GM04503 (cell line): ENCODE results near the gene CAV2.

Source experiments
- DNase-seq: peaks from one replicate; pipeline ENCODE4 v3.0.0-alpha.2; 2012; ENCODE audit warnings: low read depth

CAV2 gene

GRCh38 chr7:116524609-116525297 lies 25.2 kb downstream of the CAV2 start, which contains the start of gene CAV1:
TSS of gene CAV1 (plus strand) at chr7:116525036. CDS start at chr7:116525063, 27 bp downstream.
- DNase-seq: peak; percentile 88

DNA sequence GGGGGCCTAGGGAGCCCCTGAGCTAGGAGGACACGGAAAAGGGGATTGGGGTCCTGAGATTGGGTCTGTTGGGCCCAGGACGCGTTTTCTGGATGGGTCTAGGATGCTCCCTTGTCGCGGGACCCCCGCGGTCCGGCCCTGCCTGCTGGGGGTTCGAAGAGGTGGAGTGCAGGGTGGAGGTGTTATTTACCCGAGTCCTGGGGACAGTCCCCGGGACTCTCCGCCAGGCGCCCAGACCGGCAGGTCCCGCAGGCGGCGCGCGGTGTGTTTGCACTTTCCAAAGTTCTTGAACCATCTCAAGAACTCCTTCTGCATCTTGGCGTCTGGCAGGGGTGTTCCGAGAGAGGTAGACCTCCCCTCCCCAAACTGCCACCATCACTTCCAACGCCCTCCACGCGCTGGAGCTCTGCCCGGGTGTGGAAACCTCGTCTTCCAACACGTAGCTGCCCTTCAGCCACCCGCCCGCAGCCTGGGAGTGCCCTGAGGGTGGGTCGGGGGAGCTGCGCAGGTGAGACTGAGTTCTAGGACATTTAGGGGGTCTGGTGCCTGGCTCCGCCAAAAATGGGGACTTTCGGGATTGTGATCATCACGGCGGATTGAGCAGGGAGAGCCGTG lies 25.9 kb downstream of the CAV2 start:
- DNase-seq: no peak

DNA sequence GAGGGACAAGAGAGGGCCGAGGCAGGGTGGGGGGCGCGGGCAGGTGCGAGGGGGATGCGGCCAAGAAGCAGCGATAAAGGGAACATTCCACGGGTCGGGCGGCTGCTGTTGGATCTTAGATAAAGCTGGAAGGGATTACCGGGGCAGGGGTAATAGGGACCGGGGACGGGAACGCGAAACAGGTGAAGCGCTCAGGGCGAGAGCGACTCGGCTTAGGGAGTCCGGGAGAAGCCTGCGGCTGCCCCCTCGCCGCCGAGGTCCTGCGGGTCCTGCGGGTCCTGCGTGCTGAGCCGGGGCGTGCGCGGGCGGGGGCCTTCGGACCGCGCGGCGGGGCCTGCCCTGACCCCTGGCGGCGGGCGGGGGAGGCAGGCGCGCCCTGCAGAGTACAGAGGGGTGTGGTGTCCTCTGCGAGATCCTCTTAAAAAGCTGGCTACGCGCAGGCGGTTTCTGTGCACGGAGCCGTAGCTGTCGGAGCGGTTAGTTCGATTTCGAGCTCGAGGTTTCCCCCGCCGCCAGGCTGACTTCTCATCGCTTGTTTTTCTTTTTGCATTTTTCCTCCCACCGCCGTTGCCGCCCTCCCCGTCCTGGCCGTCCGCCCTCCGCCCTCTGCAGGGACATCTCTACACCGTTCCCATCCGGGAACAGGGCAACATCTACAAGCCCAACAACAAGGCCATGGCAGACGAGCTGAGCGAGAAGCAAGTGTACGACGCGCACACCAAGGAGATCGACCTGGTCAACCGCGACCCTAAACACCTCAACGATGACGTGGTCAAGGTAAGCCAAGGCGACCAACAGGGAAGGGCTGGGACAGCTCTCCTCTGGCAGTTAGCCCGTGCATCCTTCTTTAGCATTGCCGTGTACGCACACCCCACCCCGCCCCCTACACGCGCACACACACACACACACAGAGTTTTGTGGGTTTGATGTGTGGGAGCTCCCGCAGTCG lies 26.6 kb downstream of the CAV2 start:
- no peak for DNase-seq

GRCh38 chr7:116526897-116527296 lies 27.4 kb downstream of the CAV2 start:
- DNase-seq: no peak

DNA sequence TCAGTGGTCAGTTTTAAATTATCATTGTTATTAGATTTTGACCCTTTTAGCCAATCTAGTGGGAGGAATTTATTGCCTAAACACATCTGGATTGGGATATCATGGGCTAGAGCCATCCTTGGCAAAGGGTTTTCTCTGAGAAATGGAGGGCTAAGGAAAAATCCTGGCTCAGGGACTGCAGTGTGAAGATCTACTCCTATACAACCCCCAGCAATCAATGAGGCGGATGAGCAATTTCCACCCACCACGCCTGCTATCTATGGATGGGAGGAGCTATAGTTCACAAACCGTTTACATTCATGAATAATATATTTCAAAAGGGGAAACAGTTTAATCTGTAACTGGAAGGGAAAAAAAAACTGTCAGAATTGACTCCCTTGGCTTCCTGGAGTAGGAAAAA lies 28.0 kb downstream of the CAV2 start:
- no peak for DNase-seq

- DNase-seq: peak; percentile 94
Observed at GRCh38 chr7:116528008-116528789, 28.7 kb downstream of the CAV2 start.

DNA sequence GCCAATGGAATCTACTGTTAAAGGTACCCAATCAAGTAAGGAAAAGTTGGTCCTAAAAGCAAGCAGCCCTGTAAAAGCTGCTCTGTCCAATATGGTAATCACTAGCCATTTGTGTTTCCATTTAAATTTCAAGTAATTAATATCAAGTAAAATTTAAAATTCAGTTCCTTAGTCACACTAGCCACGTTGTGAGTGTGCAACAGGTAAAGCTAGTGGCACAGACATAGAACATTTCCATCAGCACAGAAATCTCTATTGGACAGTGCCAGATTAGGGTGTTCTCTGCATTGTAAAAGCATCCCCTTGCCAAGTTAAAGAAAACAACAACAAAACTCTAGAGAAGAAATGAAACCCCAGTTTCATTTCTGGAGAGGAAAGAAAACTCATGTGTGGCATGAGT lies 29.7 kb downstream of the CAV2 start:
- DNase-seq: no peak

DNA sequence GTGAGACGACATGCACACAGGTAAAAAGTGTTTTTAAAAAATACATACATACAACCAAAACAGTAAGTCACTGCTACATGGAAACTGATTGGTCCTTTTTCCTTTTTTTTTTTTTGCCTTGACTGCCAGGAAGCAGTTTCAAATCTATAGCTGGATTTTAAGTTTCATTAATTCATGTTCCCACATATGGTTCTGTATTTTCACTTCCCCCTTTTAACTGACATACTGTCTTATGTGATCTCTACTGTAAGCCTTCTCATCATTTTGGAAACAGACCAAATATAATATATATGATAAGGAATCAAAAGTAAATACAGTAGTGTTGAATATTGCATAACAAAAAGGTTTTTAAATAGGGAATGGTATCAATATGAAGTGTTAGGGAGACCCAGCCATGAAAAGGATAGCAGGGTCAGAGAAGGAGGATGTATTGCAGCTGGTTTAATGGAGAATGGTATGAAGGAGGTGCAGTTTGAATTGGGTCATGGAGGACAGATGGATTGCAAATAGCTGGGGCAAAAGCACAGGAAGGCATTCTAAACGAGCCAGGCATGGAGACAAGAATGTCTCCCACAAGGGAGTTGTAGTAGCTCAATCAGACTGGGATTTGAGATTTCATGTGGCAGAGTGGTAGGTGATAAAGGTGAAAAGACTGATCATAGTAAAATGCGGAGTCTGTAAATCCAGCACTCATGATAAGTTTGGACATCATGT lies 30.7 kb downstream of the CAV2 start:
- DNase-seq: no peak

- DNase-seq: no peak
Observed at GRCh38 chr7:116532102-116532688, 32.7 kb downstream of the CAV2 start.

DNA sequence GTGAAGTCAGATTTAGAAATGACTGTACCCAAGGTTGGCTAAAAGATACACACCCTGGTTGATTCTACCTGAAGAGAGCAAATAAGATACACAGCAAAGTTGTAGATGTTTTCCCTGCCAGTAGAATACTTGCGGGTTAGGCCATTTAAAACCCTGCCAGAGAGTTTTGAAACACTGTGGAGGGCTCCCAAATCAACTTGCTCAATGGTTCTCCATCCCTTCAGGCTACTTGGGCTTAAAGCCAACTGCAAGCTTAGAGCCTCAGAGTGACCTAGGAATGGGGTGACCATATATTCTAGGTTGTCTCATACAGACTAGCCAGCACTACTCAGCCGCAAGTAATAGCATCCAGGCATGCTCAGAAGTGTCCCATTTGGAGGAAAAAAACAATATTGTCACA lies 35.3 kb downstream of the CAV2 start:
- peak; percentile 71 for DNase-seq

DNA sequence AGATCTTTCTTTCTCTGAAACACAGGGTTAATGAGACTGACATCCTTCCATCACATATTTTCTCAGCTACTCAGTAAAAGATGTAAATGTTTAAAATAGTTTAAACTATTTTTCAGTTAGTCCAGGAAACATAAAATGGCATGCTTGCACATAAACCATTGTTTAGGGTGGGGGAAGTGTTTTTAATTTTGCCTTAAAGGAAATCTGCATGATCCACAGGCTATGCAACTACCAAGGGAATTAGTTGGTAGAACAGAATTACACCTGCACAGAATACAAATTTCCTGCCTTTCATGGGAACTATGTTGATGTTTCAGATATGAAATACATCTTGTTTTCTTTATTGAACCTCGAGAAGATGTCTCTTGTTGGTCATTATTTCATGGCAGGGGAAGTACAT lies 35.9 kb downstream of the CAV2 start:
- DNase-seq: no peak

DNA sequence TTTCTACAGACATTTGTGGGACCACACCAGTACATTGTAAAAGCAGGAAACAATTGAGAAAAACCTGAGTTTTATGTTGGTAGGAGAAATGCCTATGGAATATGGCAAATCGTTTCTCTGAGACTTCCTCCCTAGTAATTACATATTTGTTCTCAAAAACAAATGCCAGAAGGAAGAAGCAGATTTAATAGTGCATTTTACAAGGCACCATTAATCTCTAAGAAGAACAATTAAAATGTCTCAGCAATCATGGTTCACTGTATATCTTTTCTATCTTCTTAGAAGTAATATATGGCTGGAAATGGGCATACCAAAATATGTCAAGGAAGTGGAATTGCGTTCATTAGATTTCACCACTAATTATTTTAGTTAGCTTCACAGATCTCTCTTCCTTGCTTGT lies 38.6 kb downstream of the CAV2 start:
- DNase-seq: no peak

DNA sequence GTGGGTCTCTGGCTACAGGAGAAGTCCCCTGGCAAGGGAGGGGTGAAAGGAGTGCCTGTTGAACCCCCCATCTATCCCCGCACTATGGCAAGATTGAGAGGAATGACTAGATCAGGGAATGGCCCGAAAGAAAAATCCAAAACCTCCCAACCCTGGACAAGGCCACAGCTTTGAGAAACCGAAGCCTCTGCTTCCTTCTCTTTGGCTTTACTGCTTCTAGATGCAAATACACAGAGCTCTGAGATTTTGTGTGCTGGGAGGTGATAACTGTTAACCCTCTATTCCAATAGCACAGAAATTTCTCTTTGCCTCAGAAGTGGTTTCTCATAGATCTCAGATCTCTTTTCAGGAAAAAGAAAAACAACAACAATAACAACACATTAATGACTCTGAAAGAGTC lies 40.3 kb downstream of the CAV2 start:
- no peak for DNase-seq

DNA sequence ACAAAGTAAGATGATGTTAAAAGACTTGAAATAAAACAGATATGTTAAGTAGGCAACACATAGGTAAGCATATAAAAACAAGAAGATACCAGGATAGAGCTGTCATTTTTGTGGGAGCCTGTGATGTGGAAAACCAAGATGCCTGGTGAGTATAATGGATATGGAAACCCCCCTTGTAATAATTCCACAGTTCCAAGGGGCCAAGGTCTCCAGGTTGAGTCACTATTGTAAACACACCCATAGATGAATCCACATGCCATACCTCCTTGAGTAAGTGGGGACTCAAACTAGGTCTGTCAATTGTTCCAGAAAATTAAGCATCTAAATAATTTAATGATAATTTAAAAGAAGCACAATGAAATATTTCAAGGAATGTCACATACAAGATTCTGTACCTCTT lies 41.2 kb downstream of the CAV2 start:
- DNase-seq: no peak

GRCh38 chr7:116541951-116542350 lies 42.4 kb downstream of the CAV2 start:
- no peak for DNase-seq

DNA sequence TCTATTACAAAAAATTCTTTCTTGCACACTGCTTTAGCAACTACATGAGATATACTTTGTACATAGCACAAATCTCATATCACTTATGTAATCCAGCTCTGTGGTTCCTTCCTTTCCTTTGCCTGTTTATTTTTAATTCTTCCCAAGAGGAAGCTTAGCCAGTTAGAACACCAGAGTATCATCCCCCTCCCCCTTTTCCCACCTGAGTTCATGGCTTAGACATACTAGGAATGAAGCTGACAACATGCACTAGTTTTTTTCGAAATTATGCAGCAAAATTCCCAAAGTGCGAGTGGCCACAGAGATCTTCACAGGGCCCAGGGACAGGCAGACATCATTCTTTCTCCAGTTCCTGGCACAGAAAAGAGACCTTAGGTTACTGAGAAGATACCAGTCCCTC lies 43.1 kb downstream of the CAV2 start:
- DNase-seq: no peak

DNA sequence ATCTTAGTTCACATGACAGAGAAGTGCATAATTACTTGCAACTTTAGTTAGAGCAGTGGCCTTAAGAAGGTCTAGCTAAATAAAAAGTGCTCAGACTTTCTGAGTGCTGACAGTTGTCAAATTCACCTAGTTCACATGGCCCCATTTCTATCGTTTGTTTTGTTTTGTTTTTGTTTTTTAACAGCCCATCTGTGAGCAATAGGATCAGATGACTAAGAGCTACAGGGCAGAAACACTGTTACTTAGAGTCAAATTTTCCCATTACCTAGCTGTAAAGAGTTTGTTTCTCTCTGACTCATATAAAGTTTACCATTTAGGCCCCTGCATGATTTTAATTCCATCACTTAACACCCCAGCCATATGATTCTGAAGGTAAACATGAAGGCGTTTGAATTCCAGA lies 44.1 kb downstream of the CAV2 start:
- DNase-seq: no peak

GRCh38 chr7:116544487-116544886 lies 44.9 kb downstream of the CAV2 start:
- DNase-seq: no peak

GRCh38 chr7:116545411-116545993 lies 46.0 kb downstream of the CAV2 start:
- no peak for DNase-seq

- DNase-seq: no peak
Observed at GRCh38 chr7:116546054-116546453, 46.5 kb downstream of the CAV2 start.

DNA sequence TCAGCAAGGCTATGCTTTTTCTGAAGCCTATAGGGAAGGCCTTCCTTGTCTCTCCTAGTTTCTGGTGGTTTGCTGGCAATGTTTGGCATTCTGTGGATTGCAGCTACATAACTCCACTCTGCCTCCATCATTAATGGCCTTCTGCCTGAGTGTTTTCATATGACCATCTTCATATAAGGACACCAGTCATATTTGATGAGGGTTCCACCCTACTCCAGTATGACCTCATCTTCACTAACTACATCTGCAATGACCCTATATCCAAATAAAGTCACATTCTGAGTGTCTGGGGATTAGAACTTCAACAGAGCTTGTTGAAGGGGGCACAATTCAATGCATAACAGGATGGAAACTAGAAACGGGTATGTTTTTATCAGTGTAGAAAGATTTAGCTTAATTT lies 47.4 kb downstream of the CAV2 start:
- DNase-seq: no peak
